A549 treated with AZD2906 at 1 μM for 4 hours (cell line): ENCODE data around the gene LITAF. TPM values are rescaled to one million over a fixed set of nuclear protein-coding genes. Genes with fewer than 3 reads are reported as not detected.

Experiments
- total RNA-seq: library from RNA; stranded (reverse); fragments of 200-300 nt; extraction: Qiagen RNA extraction; gene quantifications from 5 replicates; pipeline ENCODE4 v1.2.3, GENCODE V29; 2022

The LITAF gene
- 179 to 190 TPM (median 188 TPM) in 5 replicates for total RNA-seq

DNA sequence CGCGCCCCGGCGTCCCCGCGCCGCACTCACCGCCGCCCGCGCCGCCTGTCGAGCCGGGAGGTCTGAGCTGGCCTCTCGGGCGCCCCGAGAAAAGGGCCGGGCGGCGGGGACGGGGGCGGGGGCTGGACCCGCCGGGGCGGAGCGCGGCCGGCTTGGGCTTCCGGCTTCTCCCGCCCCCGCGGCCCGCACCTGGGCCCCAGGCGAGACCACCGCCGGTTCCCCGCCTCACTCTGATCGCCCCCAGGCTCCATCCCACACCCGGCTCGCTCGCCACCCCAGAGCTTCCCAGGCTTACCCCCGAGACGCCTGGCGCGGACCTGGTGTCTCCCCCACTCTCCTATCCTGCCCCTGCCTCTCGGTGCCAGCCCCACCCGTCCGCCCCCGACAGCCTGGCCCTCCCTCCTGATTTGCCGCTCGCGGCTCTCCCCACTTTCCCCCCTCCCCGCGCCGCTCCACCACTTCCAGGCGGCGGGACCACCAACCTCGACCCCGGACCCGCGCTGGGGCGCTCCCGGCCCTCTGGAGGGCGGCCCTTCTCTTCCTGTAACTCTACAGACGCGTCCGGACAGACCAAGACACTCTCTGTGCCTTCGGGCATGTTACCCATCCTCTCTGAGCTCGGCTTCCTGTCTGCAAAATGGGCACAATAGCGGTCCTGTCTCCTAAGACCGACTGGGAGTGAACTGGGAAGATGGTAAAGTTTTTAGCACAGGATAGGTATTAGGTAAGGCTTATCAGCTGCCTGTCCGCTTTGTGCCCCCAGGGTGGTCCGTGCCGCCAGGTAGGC lies at the start of gene LITAF:
LITAF (minus strand) TSS at position 64 of the 787 bp plus-strand sequence. CDS start 30,189 bp downstream, outside the sequence.

Other genes starting within 250 kb of the LITAF start
- 25.8 to 35.2 TPM (median 33.6 TPM) in 5 replicates for gene RMI2, start 241.5 kb downstream of the LITAF start, total RNA-seq
- gene SNN, start 81.5 kb upstream of the LITAF start, total RNA-seq = 22.6 to 25.8 TPM (median 25.3 TPM) in 5 replicates
- gene TXNDC11, start 155.9 kb upstream of the LITAF start, total RNA-seq = 39.1 to 46.4 TPM (median 44.7 TPM) in 5 replicates
- 24.8 to 36.6 TPM (median 27.5 TPM) in 5 replicates for gene ZC3H7A, start 210.3 kb upstream of the LITAF start, total RNA-seq